ENCODE measurements around the gene CHCHD6. TPM values are rescaled to one million over a fixed set of nuclear protein-coding genes. Genes with fewer than 3 reads are reported as not detected.

The CHCHD6 gene
- total RNA-seq (8.4 and 13.4 TPM in 2 replicates), polyA plus RNA-seq (8.8 and 10.1 TPM in 2 replicates), polyA minus RNA-seq (2.8 and 4.3 TPM in 2 replicates), Bru-seq, nascent RNA (percentile 47 among the genes with signal in this experiment), BruChase-seq, experiment 1, labeled RNA remaining after a 6-hour chase (percentile 43 among the genes with signal in this experiment), BruChase-seq, experiment 2, labeled RNA remaining after a 2-hour chase (percentile 43 among the genes with signal in this experiment)
- 10.5 and 11.9 TPM in 2 replicates for polyA plus RNA-seq (2011; cell fraction: cytosol; rRNA removed)
- polyA plus RNA-seq (2011; cell fraction: nucleus; rRNA removed) = 7.0 and 8.1 TPM in 2 replicates
- 9.0 and 12.0 TPM in 2 replicates for polyA plus RNA-seq (2012)
- polyA minus RNA-seq (2011; cell fraction: cytosol; rRNA and poly(A)+ RNA removed) = 3.9 TPM
- 4.3 and 7.1 TPM in 2 replicates for polyA minus RNA-seq (2011; cell fraction: nucleus; rRNA and poly(A)+ RNA removed)
- long read RNA-seq, transcript CHCHD6-201 (8 exons, 1,006 nt) = major isoform, 19 of 29 reads
- long read RNA-seq, partial matches to known transcripts = 3 of 29 reads
- long read RNA-seq, other reads (novel, unspliced or antisense) = 7 of 29 reads

GRCh38 chr3:126703512-126704493 lies at the start of gene CHCHD6:
CHCHD6 (plus strand) TSS chr3:126704240; CDS start chr3:126704313, 73 bp downstream.
- no peaks in the 10 kb centered on the region for H3K36me3 ChIP-seq (ENCODE audit: control insufficient read depth in 2 of 2, extremely low read depth in 1 of 2, insufficient read depth in 2 of 2, low read length in 2 of 2)
- TF ChIP-seq CTCF (IDR thresholded peaks at IDR 0.05; ENCODE audit: extremely low read depth in 1 of 2, insufficient read depth in 1 of 2, low read depth in 1 of 2, low read length in 2 of 2) (peak in 1 of 2 donors; percentile 2), MAX (IDR thresholded peaks at IDR 0.05; ENCODE audit: insufficient read depth, insufficient read length) (peak; percentile 18), GATA2 (IDR thresholded peaks at IDR 0.05; ENCODE audit: insufficient read depth, insufficient read length, low read depth, low read length) (no peak), POLR2A (IDR thresholded peaks at IDR 0.05; ENCODE audit: low read depth, low read length) (no peak), JUN (IDR thresholded peaks at IDR 0.05; ENCODE audit: borderline replicate concordance, insufficient read depth, insufficient read length, low read depth) (no peak), EZH2 (IDR thresholded peaks at IDR 0.05; ENCODE audit: borderline replicate concordance, low read depth, low read length, severe bottlenecking) (no peak), POLR2AphosphoS5 (IDR thresholded peaks at IDR 0.05; ENCODE audit: insufficient read depth, low read depth, low read length) (no peak), FOS (IDR thresholded peaks at IDR 0.05; ENCODE audit: borderline replicate concordance, insufficient read depth, low read length) (no peak), MYC (IDR thresholded peaks at IDR 0.05; ENCODE audit: low read depth, low read length) (peak; percentile 32)
- no peaks in the 10 kb centered on the region for H3K79me2 ChIP-seq (ENCODE audit: control insufficient read depth, insufficient read depth, low read length)
- DNase-seq (ENCODE audit: low read depth, low spot score) (peak; percentile 95), FAIRE-seq (peak; percentile 92)
- no peaks in the 10 kb centered on the region for H3K9me1 ChIP-seq (replicated peaks; ENCODE audit: control insufficient read depth, extremely low read depth, insufficient read depth, low read length)
- ChIA-PET POLR2A (no interaction called here), CTCF (interaction anchor here (1.0 to 2.0 kb wide), 3 partner anchors 24 to 752 kb away, joined by 3 to 5 read pairs (median 4); no protein-coding TSS in a partner anchor)
- H2AFZ ChIP-seq (ENCODE audit: low read depth, low read length) = peak within 1 kb of the TSS; percentile 81
- H3K9me3 ChIP-seq (replicated peaks; ENCODE audit: control insufficient read depth, insufficient read depth, low read length) = no peaks in the 10 kb centered on the region
- H4K20me1 ChIP-seq (replicated peaks; ENCODE audit: control insufficient read depth, extremely low read depth, insufficient read depth, low read length) = no peaks in the 10 kb centered on the region
- H3K4me2 ChIP-seq (ENCODE audit: insufficient read depth, low read length) = peak within 1 kb of the TSS; percentile 54
- intact Hi-C loops (cut with micrococcal nuclease) = loop anchor here (2.0 to 5.0 kb wide), 3 partner anchors 49 to 227 kb away; partner anchors contain the start of genes TXNRD3 and ZXDC
- H3K4me1 ChIP-seq (ENCODE audit: control insufficient read depth, extremely low read depth, insufficient read depth, low read length) = peaks cover 10% of the 10 kb centered on the region
- BruUV-seq (replicated peaks) = no TSS peak
- H3K27ac ChIP-seq (ENCODE audit: insufficient read depth, low read depth, low read length) = no peak within 1 kb of the TSS
- H3K4me3 ChIP-seq (replicated peaks in 1 of 3; ENCODE audit: insufficient read depth in 1 of 3, low read depth in 1 of 3, low read length in 3 of 3) = peak within 1 kb of the TSS; percentile 31 to 45 (median 35)
- peaks cover 4 to 20% of the 10 kb centered on the region in 2 experiments for H3K27me3 ChIP-seq (ENCODE audit: control insufficient read depth in 2 of 2, insufficient read depth in 2 of 2, low read length in 2 of 2)
- H3K9ac ChIP-seq (replicated peaks; ENCODE audit: extremely low read depth, insufficient read depth, low read length) = no peak within 1 kb of the TSS
- dilution Hi-C loops (cut with MboI; ENCODE audit: extremely low pct_ligation_motif_present, low sequenced_read_pairs) = no loop called here

Measured in endothelial cell of umbilical vein (primary cell).